Ovary (tissue), 3 donors: Measurements from ENCODE around the gene RAB13.

Experiments
- EP300 ChIP-seq: sonication (generic); formaldehyde crosslinking; IDR thresholded peaks from one replicate; pipeline ENCODE4 v1.6.1; 2017; ENCODE audit warnings: antibody characterized with exemption
- POLR2A ChIP-seq: fragments of 450-650 bp; IDR thresholded peaks from one replicate; pipeline ENCODE4 v1.6.1; 2017; ENCODE audit warnings: antibody characterized with exemption, mild to moderate bottlenecking, moderate library complexity
- TF ChIP-seq, protein P1 (sequence below), 3 donors: fragments of 450-650 bp in 2 of 3; fragments of 200-600 bp in 1 of 3; IDR thresholded peaks; one replicate each; pipeline versions ENCODE4 v1.5.1 to v1.8.0; 2016 to 2022; ENCODE audit warnings: antibody characterized with exemption in 3 of 3, mild to moderate bottlenecking in 1 of 3
- donor health status: DM: no; HTN: no; CAD: no.

DNA sequence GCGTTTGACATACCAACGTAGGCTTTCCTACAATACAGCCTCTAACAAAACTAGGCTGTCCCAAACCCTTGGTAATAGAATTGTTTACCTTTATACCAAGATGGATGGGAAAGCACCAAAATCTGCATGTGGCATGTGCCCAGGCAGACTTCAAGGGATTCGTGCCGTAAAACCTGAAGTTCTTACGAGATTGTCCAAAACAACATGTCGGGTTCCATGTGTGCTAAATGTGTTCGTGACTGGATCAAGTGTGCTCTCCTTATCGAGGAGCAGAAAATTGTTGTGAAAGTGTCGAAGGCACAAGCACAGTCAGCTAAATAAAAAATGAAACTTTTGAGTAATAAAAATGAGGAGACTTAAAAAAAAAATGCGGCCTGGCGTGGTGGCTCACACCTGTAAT lies 9.5 kb upstream of the RAB13 start:
- TF ChIP-seq, protein P1, sequence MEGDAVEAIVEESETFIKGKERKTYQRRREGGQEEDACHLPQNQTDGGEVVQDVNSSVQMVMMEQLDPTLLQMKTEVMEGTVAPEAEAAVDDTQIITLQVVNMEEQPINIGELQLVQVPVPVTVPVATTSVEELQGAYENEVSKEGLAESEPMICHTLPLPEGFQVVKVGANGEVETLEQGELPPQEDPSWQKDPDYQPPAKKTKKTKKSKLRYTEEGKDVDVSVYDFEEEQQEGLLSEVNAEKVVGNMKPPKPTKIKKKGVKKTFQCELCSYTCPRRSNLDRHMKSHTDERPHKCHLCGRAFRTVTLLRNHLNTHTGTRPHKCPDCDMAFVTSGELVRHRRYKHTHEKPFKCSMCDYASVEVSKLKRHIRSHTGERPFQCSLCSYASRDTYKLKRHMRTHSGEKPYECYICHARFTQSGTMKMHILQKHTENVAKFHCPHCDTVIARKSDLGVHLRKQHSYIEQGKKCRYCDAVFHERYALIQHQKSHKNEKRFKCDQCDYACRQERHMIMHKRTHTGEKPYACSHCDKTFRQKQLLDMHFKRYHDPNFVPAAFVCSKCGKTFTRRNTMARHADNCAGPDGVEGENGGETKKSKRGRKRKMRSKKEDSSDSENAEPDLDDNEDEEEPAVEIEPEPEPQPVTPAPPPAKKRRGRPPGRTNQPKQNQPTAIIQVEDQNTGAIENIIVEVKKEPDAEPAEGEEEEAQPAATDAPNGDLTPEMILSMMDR (IDR thresholded peaks at IDR 0.05) = no peak
- TF ChIP-seq POLR2A (no peak), EP300 (no peak)
